Naive B cell (primary cell): Measurements from ENCODE around the gene ACRV1. TPM values are rescaled to one million over a fixed set of nuclear protein-coding genes. Genes with fewer than 3 reads are reported as not detected.
A peak's percentile ranks its signal among the peaks of the same experiment; 100 is the strongest.
"Not testable (repeated sequence)": the region's sequence is repeated elsewhere in the genome, so short reads cannot be mapped to it uniquely, and the experiment has no call there.

Experiments used
- ATAC-seq, 2 donors: fragments of 150-1000 bp; cut with Tn5 transposase; 2 replicates each; pipeline ENCODE4 v1.10.0; 2021; ENCODE audit warnings: low read depth in 2 of 2, mild to moderate bottlenecking in 2 of 2, moderate library complexity in 2 of 2
- DNase-seq: peaks from one replicate; pipeline ENCODE4 v3.0.0; 2022
- H3K27ac Mint-ChIP-seq, 6 donors: one replicate each; pipeline ENCODE4 v1.8.0; 2020 to 2022; ENCODE audit warnings: mild to moderate bottlenecking in 6 of 6, mixed read lengths in 6 of 6, moderate library complexity in 5 of 6, inconsistent platforms in 2 of 6
- H3K27me3 Mint-ChIP-seq, 3 donors: one replicate each; pipeline ENCODE4 v1.8.0; 2021 to 2022; ENCODE audit warnings: mixed read lengths in 3 of 3, mild to moderate bottlenecking in 1 of 3
- H3K36me3 Mint-ChIP-seq, 2 donors: one replicate each; pipeline ENCODE4 v1.8.0; 2020 to 2022; ENCODE audit warnings: mixed read lengths in 2 of 2, inconsistent platforms in 1 of 2, mild to moderate bottlenecking in 1 of 2
- H3K4me1 Mint-ChIP-seq, 3 donors: one replicate each; pipeline ENCODE4 v1.8.0; 2020 to 2022; ENCODE audit warnings: mixed read lengths in 3 of 3, inconsistent platforms in 1 of 3, mild to moderate bottlenecking in 1 of 3, moderate library complexity in 1 of 3
- H3K4me3 Mint-ChIP-seq, 8 donors: one replicate each; pipeline ENCODE4 v1.8.0; 2020 to 2022; ENCODE audit warnings: mild to moderate bottlenecking in 8 of 8, mixed read lengths in 8 of 8, moderate library complexity in 8 of 8, inconsistent platforms in 2 of 8
- H3K9me3 Mint-ChIP-seq, 7 donors: one replicate each; pipeline ENCODE4 v1.8.0; 2020 to 2022; ENCODE audit warnings: mixed read lengths in 7 of 7, mild to moderate bottlenecking in 5 of 7, inconsistent platforms in 2 of 7, moderate library complexity in 1 of 7
- polyA plus RNA-seq, 6 donors: library from polyadenylated mRNA; unstranded; fragments of 300-500 nt; fragmentation: Illumina TruSeq; gene quantifications; one replicate each; pipeline ENCODE4 v1.2.3, GENCODE V29; 2021; ENCODE audit warnings: low read depth in 6 of 6

The ACRV1 gene, protein sequence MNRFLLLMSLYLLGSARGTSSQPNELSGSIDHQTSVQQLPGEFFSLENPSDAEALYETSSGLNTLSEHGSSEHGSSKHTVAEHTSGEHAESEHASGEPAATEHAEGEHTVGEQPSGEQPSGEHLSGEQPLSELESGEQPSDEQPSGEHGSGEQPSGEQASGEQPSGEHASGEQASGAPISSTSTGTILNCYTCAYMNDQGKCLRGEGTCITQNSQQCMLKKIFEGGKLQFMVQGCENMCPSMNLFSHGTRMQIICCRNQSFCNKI
- under 1 TPM in 1 of 6 donors, not detected in 5; 0.14 TPM for polyA plus RNA-seq

DNA sequence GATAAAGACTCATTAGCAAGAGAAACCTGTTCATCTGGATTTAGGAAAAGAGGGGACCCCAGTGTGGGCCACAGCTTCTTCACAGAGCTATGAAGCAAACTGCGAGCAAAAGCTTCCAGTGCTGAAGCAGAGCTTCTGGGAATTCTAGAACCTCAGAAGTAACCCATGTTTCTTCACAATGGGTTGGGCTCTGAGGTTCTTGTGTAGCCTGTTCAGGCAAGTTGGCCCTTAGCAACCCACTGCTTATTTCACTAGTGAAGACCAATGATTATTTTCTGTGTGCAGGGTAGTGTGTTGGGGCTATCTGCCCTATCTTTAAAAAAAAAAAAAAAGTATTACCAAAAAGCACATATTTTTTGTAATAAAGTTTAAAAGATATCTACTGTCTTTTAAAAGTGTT is at the start of gene ACRV1:
Gene ACRV1, minus strand, starts transcription at position 101 of the 400 bp plus-strand sequence. Its CDS starts 67 bp downstream, at position 34.
- H3K36me3 Mint-ChIP-seq = no peaks in the 10 kb centered on the region
- no peak for DNase-seq
- peak within 1 kb of the TSS in 1 of 6 donors; percentile 18 for H3K27ac Mint-ChIP-seq
- no peaks in the 10 kb centered on the region for H3K27me3 Mint-ChIP-seq
- H3K4me3 Mint-ChIP-seq = no peak within 1 kb of the TSS
- no peak for ATAC-seq
- H3K9me3 Mint-ChIP-seq = no peaks in the 10 kb centered on the region
- H3K4me1 Mint-ChIP-seq = no peaks in the 10 kb centered on the region

- ATAC-seq (no peak), DNase-seq (no peak)
- no peak overlapping the region for H3K27ac Mint-ChIP-seq
- H3K27me3 Mint-ChIP-seq = peaks cover 6 to 35% (median 24%) of the 10 kb centered on the region in 3 donors
- H3K9me3 Mint-ChIP-seq = peaks cover 0 to 4% (median 0%) of the 10 kb centered on the region in 7 donors
- H3K36me3 Mint-ChIP-seq = no peaks in the 10 kb centered on the region
- no peaks in the 10 kb centered on the region for H3K4me1 Mint-ChIP-seq
- H3K4me3 Mint-ChIP-seq = no peak overlapping the region
Measured at GRCh38 chr11:125728969-125729368, 48.3 kb upstream of the ACRV1 start.

DNA sequence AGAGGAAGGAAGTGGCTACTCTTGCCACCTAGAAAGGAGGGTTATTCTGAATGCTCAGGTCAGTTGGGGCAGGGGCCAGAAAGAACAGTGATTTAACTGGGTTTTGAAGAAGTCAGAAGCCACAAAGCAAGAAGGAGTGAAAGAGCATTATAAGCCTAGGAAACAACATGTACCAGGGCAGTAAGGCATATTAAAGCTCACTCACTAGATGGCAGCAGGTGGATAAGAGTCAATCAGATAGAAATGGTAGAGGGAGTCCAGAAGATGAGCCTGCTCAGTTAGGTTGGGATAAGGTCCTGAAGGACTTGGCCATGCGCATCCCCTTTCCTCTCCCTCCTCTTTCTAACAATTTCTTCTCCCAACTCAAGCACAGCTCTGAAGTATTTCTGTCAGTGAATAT is 43.5 kb upstream of the ACRV1 start:
- Mint-ChIP-seq H3K9me3 (peaks cover 0 to 2% (median 0%) of the 10 kb centered on the region in 7 donors), H3K27me3 (peaks cover 31 to 55% (median 39%) of the 10 kb centered on the region in 3 donors), H3K4me3 (no peak overlapping the region), H3K4me1 (no peaks in the 10 kb centered on the region), H3K27ac (no peak overlapping the region), H3K36me3 (no peaks in the 10 kb centered on the region)
- no peak for ATAC-seq
- no peak for DNase-seq

DNA sequence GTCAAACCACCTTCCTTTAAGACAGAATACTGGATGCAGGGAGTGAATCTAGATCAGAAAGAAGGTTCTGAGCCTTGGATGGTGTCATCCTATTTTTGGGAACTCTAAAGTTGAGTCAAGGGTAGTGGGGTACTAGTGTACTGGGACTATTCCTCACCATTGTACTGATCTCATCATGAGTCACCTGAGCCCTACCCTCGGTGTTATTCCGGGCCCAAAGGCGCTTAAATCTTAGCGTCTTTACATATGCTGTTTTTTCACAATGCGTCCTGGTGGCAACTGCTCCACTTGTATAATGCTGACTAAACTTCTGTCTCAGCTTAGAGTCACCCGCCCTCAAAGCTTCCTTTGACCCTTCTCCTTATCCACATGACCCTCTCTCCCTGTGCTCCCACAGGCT is 40.1 kb upstream of the ACRV1 start:
- no peaks in the 10 kb centered on the region for H3K36me3 Mint-ChIP-seq
- peaks cover 0 to 4% (median 2%) of the 10 kb centered on the region in 7 donors for H3K9me3 Mint-ChIP-seq
- peaks cover 31 to 44% (median 38%) of the 10 kb centered on the region in 3 donors for H3K27me3 Mint-ChIP-seq
- H3K4me1 Mint-ChIP-seq = no peaks in the 10 kb centered on the region
- no peak overlapping the region for H3K27ac Mint-ChIP-seq
- ATAC-seq (no peak), DNase-seq (no peak)
- H3K4me3 Mint-ChIP-seq = no peak overlapping the region

DNA sequence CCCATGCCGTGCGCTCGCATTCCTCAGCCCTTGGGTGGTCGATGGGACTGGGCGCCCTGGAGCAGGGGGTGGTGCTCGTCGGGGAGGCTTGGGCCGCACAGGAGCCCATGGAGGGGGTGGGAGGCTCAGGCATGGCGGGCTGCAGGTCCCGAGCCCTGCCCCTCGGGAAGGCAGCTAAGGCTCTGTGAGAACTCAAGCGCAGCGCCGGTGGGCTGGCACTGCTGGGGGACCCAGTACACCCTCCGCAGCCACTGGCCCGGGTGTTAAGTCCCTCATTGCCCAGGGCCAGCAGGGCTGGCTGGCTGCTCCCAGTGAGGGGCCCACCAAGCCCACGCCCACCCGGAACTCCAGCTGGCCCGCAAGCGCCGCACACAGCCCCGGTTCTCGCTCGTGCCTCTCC is 24.0 kb upstream of the ACRV1 start:
- DNase-seq, H3K4me3 Mint-ChIP-seq, H3K9me3 Mint-ChIP-seq, H3K4me1 Mint-ChIP-seq, H3K27ac Mint-ChIP-seq, H3K36me3 Mint-ChIP-seq, ATAC-seq: not testable (repeated sequence)
- peaks cover 0 to 11% (median 4%) of the 10 kb centered on the region in 3 donors for H3K27me3 Mint-ChIP-seq

- Mint-ChIP-seq H3K4me3 (no peak overlapping the region), H3K9me3 (peaks cover 0 to 10% (median 3%) of the 10 kb centered on the region in 7 donors), H3K27ac (peak overlapping the region in 1 of 6 donors; percentile 76), H3K4me1 (no peaks in the 10 kb centered on the region), H3K27me3 (peaks cover 0 to 9% (median 2%) of the 10 kb centered on the region in 3 donors), H3K36me3 (no peaks in the 10 kb centered on the region)
- ATAC-seq (no peak), DNase-seq (no peak)
Measured at GRCh38 chr11:125701858-125702621, 21.4 kb upstream of the ACRV1 start.

GRCh38 chr11:125701018-125701610 is 20.5 kb upstream of the ACRV1 start:
- Mint-ChIP-seq H3K27ac (peak overlapping the region in 1 of 6 donors; percentile 76), H3K9me3 (peaks cover 0 to 4% (median under 1%) of the 10 kb centered on the region in 7 donors), H3K36me3 (no peaks in the 10 kb centered on the region), H3K4me3 (no peak overlapping the region), H3K4me1 (no peaks in the 10 kb centered on the region), H3K27me3 (peaks cover 0 to 9% (median 0%) of the 10 kb centered on the region in 3 donors)
- ATAC-seq (no peak), DNase-seq (no peak)

GRCh38 chr11:125694951-125695350 is 14.3 kb upstream of the ACRV1 start:
- Mint-ChIP-seq H3K36me3 (no peaks in the 10 kb centered on the region), H3K27me3 (peaks cover 0 to 7% (median 0%) of the 10 kb centered on the region in 3 donors), H3K4me1 (no peaks in the 10 kb centered on the region), H3K4me3 (no peak overlapping the region), H3K9me3 (no peaks in the 10 kb centered on the region), H3K27ac (no peak overlapping the region)
- ATAC-seq (no peak), DNase-seq (no peak)

DNA sequence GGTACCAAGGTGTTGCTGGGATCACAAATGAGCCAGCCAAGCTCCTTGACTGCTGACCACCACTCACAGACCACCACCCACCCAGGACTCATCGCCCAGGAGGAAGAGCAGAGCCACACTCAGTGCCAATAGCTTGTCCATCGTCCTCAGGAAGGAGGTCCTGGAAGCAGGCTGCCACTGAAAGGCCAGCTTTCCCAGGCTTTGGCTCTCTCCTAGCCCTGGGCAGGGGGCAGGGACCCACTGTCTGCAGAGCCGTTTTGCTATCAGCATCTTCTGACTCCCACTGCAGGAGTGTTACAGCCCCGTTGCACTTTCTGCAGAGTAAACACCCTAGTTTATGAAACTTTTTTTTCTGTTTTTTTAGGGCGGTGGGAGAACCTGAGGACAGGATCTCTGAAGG is 12.2 kb upstream of the ACRV1 start:
- ATAC-seq = no peak
- H3K36me3 Mint-ChIP-seq = no peaks in the 10 kb centered on the region
- H3K27ac Mint-ChIP-seq = no peak overlapping the region
- DNase-seq = no peak
- H3K4me1 Mint-ChIP-seq = no peaks in the 10 kb centered on the region
- no peaks in the 10 kb centered on the region for H3K27me3 Mint-ChIP-seq
- H3K4me3 Mint-ChIP-seq = no peak overlapping the region
- no peaks in the 10 kb centered on the region for H3K9me3 Mint-ChIP-seq

- Mint-ChIP-seq H3K9me3 (no peaks in the 10 kb centered on the region), H3K36me3 (no peaks in the 10 kb centered on the region), H3K4me3 (no peak overlapping the region), H3K4me1 (no peaks in the 10 kb centered on the region), H3K27me3 (no peaks in the 10 kb centered on the region), H3K27ac (peak overlapping the region in 1 of 6 donors; percentile 3)
- ATAC-seq (no peak), DNase-seq (no peak)
Measured at GRCh38 chr11:125690006-125690405, 9.4 kb upstream of the ACRV1 start.

- peak overlapping the region in 1 of 6 donors; percentile 67 for H3K27ac Mint-ChIP-seq
- DNase-seq = no peak
- no peaks in the 10 kb centered on the region for H3K27me3 Mint-ChIP-seq
- H3K4me3 Mint-ChIP-seq = no peak overlapping the region
- ATAC-seq = no peak
- no peaks in the 10 kb centered on the region for H3K9me3 Mint-ChIP-seq
- H3K36me3 Mint-ChIP-seq = no peaks in the 10 kb centered on the region
- no peaks in the 10 kb centered on the region for H3K4me1 Mint-ChIP-seq
Measured at GRCh38 chr11:125689274-125689859, 8.7 kb upstream of the ACRV1 start.

- Mint-ChIP-seq H3K27ac (peak overlapping the region in 1 of 6 donors; percentile 2), H3K36me3 (no peaks in the 10 kb centered on the region), H3K9me3 (no peaks in the 10 kb centered on the region), H3K4me3 (no peak overlapping the region), H3K4me1 (no peaks in the 10 kb centered on the region), H3K27me3 (no peaks in the 10 kb centered on the region)
- DNase-seq = no peak
- ATAC-seq = no peak
Measured at GRCh38 chr11:125688632-125689031, 8.0 kb upstream of the ACRV1 start.

- no peaks in the 10 kb centered on the region for H3K36me3 Mint-ChIP-seq
- no peak for ATAC-seq
- no peak overlapping the region for H3K27ac Mint-ChIP-seq
- no peaks in the 10 kb centered on the region for H3K27me3 Mint-ChIP-seq
- H3K4me1 Mint-ChIP-seq = no peaks in the 10 kb centered on the region
- no peaks in the 10 kb centered on the region for H3K9me3 Mint-ChIP-seq
- no peak for DNase-seq
- no peak overlapping the region for H3K4me3 Mint-ChIP-seq
Measured at GRCh38 chr11:125688066-125688465, 7.4 kb upstream of the ACRV1 start.
